Right cardiac atrium (tissue), 5 donors: Measurements from ENCODE around the gene LAMB2. TPM values are rescaled to one million over a fixed set of nuclear protein-coding genes. Genes with fewer than 3 reads are reported as not detected.

Source experiments
- ATAC-seq, 2 donors: fragments of 200-7000 bp; cut with Tn5 transposase; one replicate each; pipeline versions ENCODE4 v1.8.0 to v1.9.1; 2020; ENCODE audit warnings: moderate library complexity in 2 of 2, mild to moderate bottlenecking in 1 of 2
- DNase-seq, 3 donors: peaks; one replicate each; pipeline ENCODE4 v3.0.0-alpha.2; 2020
- H3K27ac ChIP-seq: one replicate; pipeline ENCODE4 v1.5.1; 2013; ENCODE audit warnings: mild to moderate bottlenecking, low read length, control low read depth, moderate library complexity
- H3K27me3 ChIP-seq: one replicate; pipeline ENCODE4 v1.6.1; 2013; ENCODE audit not compliant: control insufficient read depth, insufficient read depth
- H3K4me1 ChIP-seq: one replicate; pipeline ENCODE4 v1.6.1; 2013; ENCODE audit warnings: low read length; ENCODE audit not compliant: control insufficient read depth, insufficient read depth
- H3K4me3 ChIP-seq: one replicate; pipeline ENCODE4 v1.5.1; 2013; ENCODE audit warnings: low read length, control low read depth
- H3K9me3 ChIP-seq: one replicate; pipeline ENCODE4 v1.6.1; 2013; ENCODE audit warnings: low read length; ENCODE audit not compliant: control insufficient read depth
- WGBS: extraction: QIAGEN DNeasy Blood & Tissue Kit; methylation state at CpG from one replicate; pipeline ENCODE4 v1.1.7; 2013; 5-methylcytosine and 5-hydroxymethylcytosine counted together
- intact Hi-C, 4 donors: fragments of 100-400 bp; cut with DNase I; formaldehyde crosslinking; loops; one replicate each; pipeline versions ENCODE4 v1.11.0 to v1.14.0; 2022 to 2023
- polyA plus RNA-seq: library from polyadenylated mRNA; stranded (reverse); fragments of 200-250 nt; gene quantifications from one replicate; pipeline ENCODE4 v1.2.3, GENCODE V29; 2013
- total RNA-seq, 4 donors: library from RNA; stranded (reverse); fragmentation: NEBNext Ultra II Directional; extraction: Animal tissue kit (Norgen Biotek cat#: 25700); gene quantifications; one replicate each; pipeline ENCODE4 v1.2.1, GENCODE V29; 2021
- donor health status: healthy with polysubstance abuse.
- donor health status: DM: no; HTN: yes; CAD: no.
- donor health status: DM: no; HTN: no; CAD: no.
- donor health status: DM: no; HTN: yes; CAD: no; lungs with severe emphysema.
- donor health status: DM: yes; HTN: yes; CAD: no.

The LAMB2 gene
- total and polyA plus RNA-seq, 5 donors: 725 to 914 (median 824) TPM

GRCh38 chr3:49133226-49133951 lies 539 bp upstream of the LAMB2 start:
- peak; percentile 85 to 87 for ATAC-seq

GRCh38 chr3:49132073-49132436 lies 795 bp downstream of the LAMB2 start:
- Histone ChIP-seq H3K4me1 (peaks cover 12% of the 10 kb centered on the region), H3K27me3 (no peaks in the 10 kb centered on the region), H3K27ac (peak overlapping the region; percentile 92), H3K4me3 (peak overlapping the region; percentile 77), H3K9me3 (no peaks in the 10 kb centered on the region)
- intact Hi-C loops: loop anchor here in 1 of 4 donors (2.0 kb wide), 1 partner anchor 37 kb away; the partner anchor contains the start of gene QRICH1
- peak in 1 of 3 donors; percentile 44 for DNase-seq
- no peak for ATAC-seq
- WGBS: 30% methylated on average over 9 of the region's 9 CpGs

More at GRCh38 chr3:49133226-49133951, 539 bp upstream of the LAMB2 start:
- Histone ChIP-seq H3K27me3 (no peaks in the 10 kb centered on the region), H3K27ac (peak overlapping the region; percentile 94), H3K9me3 (no peaks in the 10 kb centered on the region), H3K4me1 (peaks cover 12% of the 10 kb centered on the region), H3K4me3 (peak overlapping the region; percentile 77)
- DNase-seq: peak; percentile 90 to 95 (median 95)
- 2% methylated on average over 30 of the region's 30 CpGs for WGBS
- intact Hi-C loops: loop anchor here in 1 of 4 donors (2.0 kb wide), 1 partner anchor 39 kb away; the partner anchor contains the start of gene QRICH1

GRCh38 chr3:49131576-49131975 lies 1.3 kb downstream of the LAMB2 start:
- Histone ChIP-seq H3K9me3 (no peaks in the 10 kb centered on the region), H3K4me1 (peaks cover 12% of the 10 kb centered on the region), H3K27ac (peak overlapping the region; percentile 92), H3K27me3 (no peaks in the 10 kb centered on the region), H3K4me3 (peak overlapping the region; percentile 77)
- ATAC-seq: no peak
- 87% methylated on average over 6 of the region's 6 CpGs for WGBS
- intact Hi-C loops: no loop called here
- peak in 2 of 3 donors; percentile 29 to 37 for DNase-seq

- H3K4me1 ChIP-seq: peaks cover 12% of the 10 kb centered on the region
- H3K27me3 ChIP-seq: no peaks in the 10 kb centered on the region
- WGBS: 58% methylated on average over 12 of the region's 12 CpGs
- intact Hi-C loops: no loop called here
- H3K4me3 ChIP-seq: no peak overlapping the region
- ATAC-seq: no peak
- no peaks in the 10 kb centered on the region for H3K9me3 ChIP-seq
- peak in 2 of 3 donors; percentile 39 to 51 for DNase-seq
- H3K27ac ChIP-seq: peak overlapping the region; percentile 92
Measured at GRCh38 chr3:49131040-49131439, 1.8 kb downstream of the LAMB2 start.

- Histone ChIP-seq H3K4me3 (no peak overlapping the region), H3K27me3 (no peaks in the 10 kb centered on the region), H3K9me3 (no peaks in the 10 kb centered on the region), H3K4me1 (peaks cover under 1% of the 10 kb centered on the region), H3K27ac (no peak overlapping the region)
- 78% methylated on average over 14 of the region's 14 CpGs for WGBS
- intact Hi-C loops: no loop called here
- no peak for ATAC-seq
- peak in 1 of 3 donors; percentile 41 for DNase-seq
Measured at GRCh38 chr3:49124991-49125670, 7.7 kb downstream of the LAMB2 start.

GRCh38 chr3:49124203-49124602 lies 8.6 kb downstream of the LAMB2 start:
- 93% methylated on average over 7 of the region's 7 CpGs for WGBS
- intact Hi-C loops: no loop called here

GRCh38 chr3:49123687-49124086 lies 9.2 kb downstream of the LAMB2 start:
- Histone ChIP-seq H3K27ac (no peak overlapping the region), H3K4me1 (peaks cover 7% of the 10 kb centered on the region), H3K4me3 (no peak overlapping the region), H3K27me3 (no peaks in the 10 kb centered on the region), H3K9me3 (no peaks in the 10 kb centered on the region)
- peak in 1 of 3 donors; percentile 24 for DNase-seq
- intact Hi-C loops: no loop called here
- no peak for ATAC-seq
- 94% methylated on average over 17 of the region's 17 CpGs for WGBS

More at GRCh38 chr3:49124203-49124602, 8.6 kb downstream of the LAMB2 start:
- no peaks in the 10 kb centered on the region for H3K9me3 ChIP-seq
- H3K4me1 ChIP-seq: peaks cover 6% of the 10 kb centered on the region
- no peak overlapping the region for H3K4me3 ChIP-seq
- H3K27me3 ChIP-seq: no peaks in the 10 kb centered on the region
- H3K27ac ChIP-seq: no peak overlapping the region
- ATAC-seq (no peak), DNase-seq (peak in 1 of 3 donors; percentile 43)

GRCh38 chr3:49122886-49123545 lies 9.8 kb downstream of the LAMB2 start:
- peaks cover 7% of the 10 kb centered on the region for H3K4me1 ChIP-seq
- no peak overlapping the region for H3K4me3 ChIP-seq
- no peaks in the 10 kb centered on the region for H3K9me3 ChIP-seq
- 89% methylated on average over 17 of the region's 17 CpGs for WGBS
- H3K27me3 ChIP-seq: no peaks in the 10 kb centered on the region
- no peak overlapping the region for H3K27ac ChIP-seq
- DNase-seq: peak in 1 of 3 donors; percentile 36
- no peak for ATAC-seq
- intact Hi-C loops: no loop called here

GRCh38 chr3:49122451-49122850 lies 10.4 kb downstream of the LAMB2 start:
- H3K27ac ChIP-seq: no peak overlapping the region
- H3K4me1 ChIP-seq: peaks cover 7% of the 10 kb centered on the region
- intact Hi-C loops: no loop called here
- no peak for ATAC-seq
- H3K4me3 ChIP-seq: no peak overlapping the region
- H3K9me3 ChIP-seq: no peaks in the 10 kb centered on the region
- 75% methylated on average over 7 of the region's 7 CpGs for WGBS
- H3K27me3 ChIP-seq: no peaks in the 10 kb centered on the region
- no peak for DNase-seq

- intact Hi-C loops: no loop called here
- Histone ChIP-seq H3K4me1 (peaks cover 7% of the 10 kb centered on the region), H3K9me3 (no peaks in the 10 kb centered on the region), H3K4me3 (no peak overlapping the region), H3K27ac (no peak overlapping the region), H3K27me3 (no peaks in the 10 kb centered on the region)
- DNase-seq (peak in 1 of 3 donors; percentile 60), ATAC-seq (no peak)
- WGBS: 95% methylated on average over 12 of the region's 12 CpGs
Measured at GRCh38 chr3:49122022-49122421, 10.8 kb downstream of the LAMB2 start.
